Neural crest cell (in vitro differentiated cells): ENCODE measurements around the gene TNF. TPM values are rescaled to one million over a fixed set of nuclear protein-coding genes. Genes with fewer than 3 reads are reported as not detected.
A peak's percentile ranks its signal among the peaks of the same experiment; 100 is the strongest.

ENCODE experiments used
- DNase-seq: peaks from one replicate; pipeline ENCODE4 v3.0.0; 2021; ENCODE audit warnings: low read depth, mixed read lengths, low spot score
- H3K27ac Mint-ChIP-seq: one replicate; pipeline ENCODE4 v1.8.0; 2021; ENCODE audit warnings: mild to moderate bottlenecking, mixed read lengths; ENCODE audit not compliant: unreplicated experiment
- H3K27me3 Mint-ChIP-seq: 2 replicates; pipeline ENCODE4 v1.8.0; 2021; ENCODE audit warnings: low read depth, mild to moderate bottlenecking, mixed read lengths
- H3K36me3 Mint-ChIP-seq: 2 replicates; pipeline ENCODE4 v1.8.0; 2021; ENCODE audit warnings: low read depth, mild to moderate bottlenecking, mixed read lengths
- H3K4me1 Mint-ChIP-seq: 2 replicates; pipeline ENCODE4 v1.8.0; 2021; ENCODE audit warnings: mixed read lengths
- H3K4me3 Mint-ChIP-seq: one replicate; pipeline ENCODE4 v1.8.0; 2021; ENCODE audit warnings: mild to moderate bottlenecking, mixed read lengths
- H3K9me3 Mint-ChIP-seq: 2 replicates; pipeline ENCODE4 v1.8.0; 2021; ENCODE audit warnings: mixed read lengths
- CTCF ChIP-seq: fragments of 200-600 bp; sonication (generic); conservative IDR thresholded peaks from 2 replicates; pipeline ENCODE4 v1.5.0; 2021; ENCODE audit warnings: antibody characterized with exemption, mild to moderate bottlenecking
- total RNA-seq: library from RNA; stranded (reverse); gene quantifications from 2 replicates; pipeline ENCODE4 v1.2.1, GENCODE V29; 2021

The TNF gene
- total RNA-seq, 1 donor from 2014 or later = not detected

- no peak for DNase-seq
- H3K27me3 Mint-ChIP-seq = no peaks in the 10 kb centered on the region
- peaks cover 35% of the 10 kb centered on the region for H3K36me3 Mint-ChIP-seq
- H3K9me3 Mint-ChIP-seq = no peaks in the 10 kb centered on the region
- peak overlapping the region; percentile 100 for H3K27ac Mint-ChIP-seq
- peak overlapping the region; percentile 100 for H3K4me3 Mint-ChIP-seq
- TF ChIP-seq CTCF = no peak
- peaks cover 57% of the 10 kb centered on the region for H3K4me1 Mint-ChIP-seq
Measured at GRCh38 chr6:31541059-31541657, 34.2 kb upstream of the TNF start.

- H3K36me3 Mint-ChIP-seq = peaks cover 29% of the 10 kb centered on the region
- peak; percentile 85 for DNase-seq
- H3K4me3 Mint-ChIP-seq = peak within 1 kb of the TSS; percentile 100
- peaks cover 60% of the 10 kb centered on the region for H3K4me1 Mint-ChIP-seq
- H3K27me3 Mint-ChIP-seq = no peaks in the 10 kb centered on the region
- TF ChIP-seq CTCF = no peak
- peak within 1 kb of the TSS; percentile 100 for H3K27ac Mint-ChIP-seq
- no peaks in the 10 kb centered on the region for H3K9me3 Mint-ChIP-seq
Measured at GRCh38 chr6:31541658-31542521, 33.5 kb upstream of the TNF start, which contains the start of gene DDX39B. DDX39B (minus strand) TSS chr6:31542003; CDS start chr6:31540532, 1,471 bp downstream.

- peak overlapping the region; percentile 100 for H3K4me3 Mint-ChIP-seq
- no peak for TF ChIP-seq CTCF
- H3K4me1 Mint-ChIP-seq = peaks cover 71% of the 10 kb centered on the region
- peaks cover 24% of the 10 kb centered on the region for H3K36me3 Mint-ChIP-seq
- no peaks in the 10 kb centered on the region for H3K27me3 Mint-ChIP-seq
- DNase-seq = no peak
- no peaks in the 10 kb centered on the region for H3K9me3 Mint-ChIP-seq
- H3K27ac Mint-ChIP-seq = no peak overlapping the region
Measured at GRCh38 chr6:31543639-31544038, 31.7 kb upstream of the TNF start.

GRCh38 chr6:31544676-31545075, 30.7 kb upstream of the TNF start:
- H3K36me3 Mint-ChIP-seq = peaks cover 15% of the 10 kb centered on the region
- H3K4me3 Mint-ChIP-seq = peak overlapping the region; percentile 78
- peaks cover 66% of the 10 kb centered on the region for H3K4me1 Mint-ChIP-seq
- no peak overlapping the region for H3K27ac Mint-ChIP-seq
- no peak for TF ChIP-seq CTCF
- no peaks in the 10 kb centered on the region for H3K27me3 Mint-ChIP-seq
- no peak for DNase-seq
- no peaks in the 10 kb centered on the region for H3K9me3 Mint-ChIP-seq

GRCh38 chr6:31545291-31545690, 30.1 kb upstream of the TNF start:
- DNase-seq = no peak
- H3K9me3 Mint-ChIP-seq = no peaks in the 10 kb centered on the region
- H3K4me3 Mint-ChIP-seq = peak overlapping the region; percentile 87
- TF ChIP-seq CTCF = no peak
- H3K36me3 Mint-ChIP-seq = peaks cover 10% of the 10 kb centered on the region
- peaks cover 60% of the 10 kb centered on the region for H3K4me1 Mint-ChIP-seq
- no peaks in the 10 kb centered on the region for H3K27me3 Mint-ChIP-seq
- H3K27ac Mint-ChIP-seq = no peak overlapping the region
